ENCODE measurements around the gene CGB1. TPM values are rescaled to one million over a fixed set of nuclear protein-coding genes. Genes with fewer than 3 reads are reported as not detected.

The CGB1 gene
- total RNA-seq, 1 experiment from 2014 or later: not detected

- Mint-ChIP-seq H3K27me3 (ENCODE audit: unreplicated experiment) (no peaks in the 10 kb centered on the region), H3K4me3 (ENCODE audit: low read depth, unreplicated experiment) (no peak overlapping the region), H3K27ac (ENCODE audit: unreplicated experiment) (no peak overlapping the region), H3K4me1 (ENCODE audit: low read depth, unreplicated experiment) (peaks cover 16% of the 10 kb centered on the region), H3K9me3 (ENCODE audit: low read depth, unreplicated experiment) (no peaks in the 10 kb centered on the region), H3K36me3 (ENCODE audit: insufficient read depth, unreplicated experiment) (peaks cover 64% of the 10 kb centered on the region)
- no peak for DNase-seq
- intact Hi-C loops (cut with micrococcal nuclease; ENCODE audit: unreplicated experiment): no loop called here
- no peak for TF ChIP-seq CTCF (IDR thresholded peaks at IDR 0.05; ENCODE audit: unreplicated experiment)
- CTCF ChIA-PET: interaction anchor here (1.1 kb wide), 1 partner anchor 9 kb away, joined by 3 read pairs; no protein-coding TSS in a partner anchor
- no TSS peak for BruUV-seq (replicated peaks)
Observed at GRCh38 chr19:48988860-48989259, 47.8 kb downstream of the CGB1 start.

GRCh38 chr19:48988286-48988685, 48.4 kb downstream of the CGB1 start:
- no TSS peak for BruUV-seq (replicated peaks)
- CTCF ChIA-PET: interaction anchor here (1.1 kb wide), 1 partner anchor 8 kb away, joined by 3 read pairs; no protein-coding TSS in a partner anchor
- no peak for TF ChIP-seq CTCF (IDR thresholded peaks at IDR 0.05; ENCODE audit: unreplicated experiment)
- H3K9me3 Mint-ChIP-seq (ENCODE audit: low read depth, unreplicated experiment): no peaks in the 10 kb centered on the region
- no peaks in the 10 kb centered on the region for H3K27me3 Mint-ChIP-seq (ENCODE audit: unreplicated experiment)
- DNase-seq: no peak
- H3K4me1 Mint-ChIP-seq (ENCODE audit: low read depth, unreplicated experiment): peaks cover 15% of the 10 kb centered on the region
- intact Hi-C loops (cut with micrococcal nuclease; ENCODE audit: unreplicated experiment): no loop called here
- peaks cover 59% of the 10 kb centered on the region for H3K36me3 Mint-ChIP-seq (ENCODE audit: insufficient read depth, unreplicated experiment)
- no peak overlapping the region for H3K27ac Mint-ChIP-seq (ENCODE audit: unreplicated experiment)
- H3K4me3 Mint-ChIP-seq (ENCODE audit: low read depth, unreplicated experiment): no peak overlapping the region

- Mint-ChIP-seq H3K4me3 (ENCODE audit: low read depth, unreplicated experiment) (no peak overlapping the region), H3K4me1 (ENCODE audit: low read depth, unreplicated experiment) (peaks cover 15% of the 10 kb centered on the region), H3K9me3 (ENCODE audit: low read depth, unreplicated experiment) (no peaks in the 10 kb centered on the region), H3K27me3 (ENCODE audit: unreplicated experiment) (no peaks in the 10 kb centered on the region), H3K27ac (ENCODE audit: unreplicated experiment) (no peak overlapping the region), H3K36me3 (ENCODE audit: insufficient read depth, unreplicated experiment) (peaks cover 56% of the 10 kb centered on the region)
- DNase-seq: no peak
- CTCF ChIA-PET: no interaction called here
- no TSS peak for BruUV-seq (replicated peaks)
- intact Hi-C loops (cut with micrococcal nuclease; ENCODE audit: unreplicated experiment): no loop called here
- no peak for TF ChIP-seq CTCF (IDR thresholded peaks at IDR 0.05; ENCODE audit: unreplicated experiment)
Observed at GRCh38 chr19:48987323-48987722, 49.4 kb downstream of the CGB1 start.

- intact Hi-C loops (cut with micrococcal nuclease; ENCODE audit: unreplicated experiment): no loop called here
- no peak overlapping the region for H3K4me3 Mint-ChIP-seq (ENCODE audit: low read depth, unreplicated experiment)
- no peak overlapping the region for H3K27ac Mint-ChIP-seq (ENCODE audit: unreplicated experiment)
- no peak for TF ChIP-seq CTCF (IDR thresholded peaks at IDR 0.05; ENCODE audit: unreplicated experiment)
- no TSS peak for BruUV-seq (replicated peaks)
- CTCF ChIA-PET: interaction anchor here (0.6 kb wide), 1 partner anchor 105 kb away, joined by 4 read pairs; no protein-coding TSS in a partner anchor
- no peaks in the 10 kb centered on the region for H3K27me3 Mint-ChIP-seq (ENCODE audit: unreplicated experiment)
- peaks cover 14% of the 10 kb centered on the region for H3K4me1 Mint-ChIP-seq (ENCODE audit: low read depth, unreplicated experiment)
- no peak for DNase-seq
- no peaks in the 10 kb centered on the region for H3K9me3 Mint-ChIP-seq (ENCODE audit: low read depth, unreplicated experiment)
- peaks cover 59% of the 10 kb centered on the region for H3K36me3 Mint-ChIP-seq (ENCODE audit: insufficient read depth, unreplicated experiment)
Observed at GRCh38 chr19:48986211-48986610, 50.5 kb downstream of the CGB1 start.

Measured in Calu3 (cell line).